Stimulated activated CD4-positive, alpha-beta T cell treated with anti-CD3 and anti-CD28 coated beads, Interleukin-2, amount 100 ng/mL, for 24 hours (primary cell): ENCODE results near the gene MAK.
"Not testable (repeated sequence)": the region's sequence is repeated elsewhere in the genome, so short reads cannot be mapped to it uniquely, and the experiment has no call there.

ENCODE experiments used
- DNase-seq, 2 donors: peaks; one replicate each; pipeline ENCODE4 v3.0.0-alpha.2; 2020

Gene MAK

GRCh38 chr6:10778230-10778629, 60.1 kb downstream of the MAK start:
- DNase-seq = no peak

DNA sequence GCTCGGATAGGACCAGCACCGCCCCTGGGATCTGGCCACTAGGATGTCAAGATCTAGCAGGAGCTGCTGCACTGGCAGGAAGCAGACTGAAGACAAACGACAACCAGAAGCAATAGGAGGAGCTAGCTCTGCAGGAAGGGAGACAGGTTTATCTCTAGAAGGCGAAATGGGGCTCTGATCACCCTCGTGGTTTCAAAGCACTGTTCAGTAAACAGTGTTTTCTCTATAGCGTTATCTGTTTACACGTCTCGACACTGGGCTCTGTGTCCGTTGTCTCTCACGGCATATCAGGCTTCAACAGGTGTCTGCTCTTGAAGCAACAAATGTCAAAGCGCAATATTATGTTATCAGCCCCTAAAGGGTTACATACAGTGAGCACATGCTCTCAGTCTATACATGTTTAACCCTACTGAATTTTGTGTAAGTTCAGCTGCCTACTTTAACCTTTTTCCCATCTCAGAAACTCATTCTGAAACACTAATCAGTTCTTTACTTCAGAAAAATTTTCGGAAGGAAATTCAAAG, 66.9 kb downstream of the MAK start:
- DNase-seq = no peak

DNA sequence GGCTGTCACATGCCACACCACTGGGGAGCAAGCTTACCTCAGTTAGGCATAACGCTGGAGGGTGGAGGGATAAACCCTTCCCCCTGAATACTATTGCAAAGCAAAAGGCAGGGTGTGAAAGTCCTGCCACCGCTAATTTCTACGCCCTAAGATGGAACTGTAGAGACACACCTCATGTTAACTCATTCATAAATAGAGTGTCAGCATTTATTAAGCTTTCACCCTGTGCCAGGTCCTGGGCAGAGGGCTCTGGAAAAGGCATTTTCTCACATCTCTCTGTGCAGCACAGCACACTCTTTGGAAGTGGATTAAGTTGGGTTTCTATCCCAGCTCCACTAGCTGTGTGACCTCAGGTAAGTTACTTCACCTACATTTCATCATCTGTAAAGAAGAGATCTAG, 68.9 kb downstream of the MAK start:
- no peak for DNase-seq

- no peak for DNase-seq
These were observed 75.3 kb downstream of the MAK start for GRCh38 chr6:10763006-10763405.

- peak in 1 of 2 donors; percentile 5 for DNase-seq
These were observed 78.4 kb downstream of the MAK start for GRCh38 chr6:10759884-10760329.

DNA sequence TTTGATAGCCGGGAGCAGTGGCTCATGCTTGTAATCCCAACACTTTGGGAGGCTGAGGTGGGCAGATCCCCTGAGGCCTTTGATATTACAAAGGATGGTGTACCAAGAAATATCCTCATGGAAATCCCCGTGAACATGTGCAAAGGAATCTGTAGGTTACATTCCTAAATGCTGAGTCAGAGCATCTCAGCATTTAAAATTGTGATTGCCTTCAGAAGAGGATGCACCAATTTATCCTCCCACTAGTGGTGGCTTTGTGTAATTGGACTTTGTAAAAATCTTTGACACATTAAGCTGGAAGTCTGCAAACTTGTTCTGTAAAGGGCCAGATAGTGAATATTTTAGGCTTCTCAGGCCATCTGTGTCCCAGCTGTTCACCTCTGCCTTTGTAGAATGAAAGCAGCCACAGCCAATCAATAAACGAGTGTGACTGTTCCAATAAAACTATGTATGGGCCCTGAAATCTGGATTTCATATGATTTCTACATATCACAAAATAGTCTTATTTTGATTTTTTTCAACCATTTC, 79.0 kb downstream of the MAK start:
- no peak for DNase-seq

- no peak for DNase-seq
These were observed 82.3 kb downstream of the MAK start for GRCh38 chr6:10756085-10756484.

DNA sequence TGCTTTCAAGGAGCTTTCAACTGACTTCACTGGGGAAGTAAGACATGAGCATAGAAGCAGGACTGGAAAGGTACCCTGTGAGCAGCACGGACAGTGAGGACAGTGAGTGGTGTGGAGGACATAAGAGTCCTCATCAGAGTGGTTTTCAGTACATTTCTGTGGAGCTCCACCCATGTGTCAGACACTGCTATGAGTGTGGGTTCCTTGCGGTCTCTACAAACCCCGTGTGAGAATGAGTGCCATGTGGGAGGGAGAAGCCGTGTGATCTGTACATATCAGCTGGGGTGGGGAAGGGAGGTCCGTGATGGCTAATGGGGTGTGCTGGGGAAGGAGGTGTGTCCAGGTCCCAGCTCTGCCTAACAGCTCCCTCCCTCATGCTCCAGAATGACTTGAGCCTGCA, 86.6 kb downstream of the MAK start:
- not testable (repeated sequence) for DNase-seq

DNA sequence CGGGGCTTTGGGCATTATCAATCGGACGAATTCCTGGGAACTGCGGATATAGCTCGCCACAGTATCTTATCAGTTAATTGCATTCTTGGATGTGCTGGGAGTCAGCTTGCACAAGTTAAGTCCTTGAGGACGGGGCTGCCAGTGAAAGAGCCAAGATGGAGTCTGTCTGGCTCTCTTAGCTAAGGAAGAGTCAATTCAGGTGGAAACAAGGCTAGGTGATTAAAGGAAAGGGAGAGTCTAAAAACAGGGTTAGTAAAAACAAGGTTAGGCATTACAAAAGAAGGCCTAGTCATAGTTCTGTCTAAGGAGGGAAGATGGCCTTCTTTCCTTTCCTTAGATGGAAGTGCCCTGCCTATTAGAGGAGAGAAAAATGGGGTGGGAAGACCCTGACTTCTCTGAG, 87.8 kb downstream of the MAK start:
- not testable (repeated sequence) for DNase-seq

DNA sequence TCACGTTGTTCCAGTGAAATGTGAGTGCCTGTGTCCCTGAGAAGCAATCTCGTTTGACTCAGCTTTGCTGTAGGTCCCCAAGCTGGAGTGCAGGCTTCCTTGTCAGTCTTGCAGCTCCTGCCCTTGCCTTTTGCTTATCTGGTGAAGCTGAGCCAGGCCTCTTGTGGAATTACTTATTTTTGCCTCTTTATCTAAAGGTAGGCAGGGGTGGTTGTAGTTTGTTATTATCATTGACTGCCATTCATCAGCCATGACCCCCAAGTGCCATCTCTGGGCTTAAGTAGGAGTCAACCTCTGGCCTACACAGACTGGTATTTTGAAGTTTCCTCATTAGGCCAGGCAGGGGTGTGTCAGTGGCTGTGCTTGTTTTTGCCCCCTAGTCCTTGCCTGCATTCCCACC, 88.6 kb downstream of the MAK start:
- no peak for DNase-seq

DNA sequence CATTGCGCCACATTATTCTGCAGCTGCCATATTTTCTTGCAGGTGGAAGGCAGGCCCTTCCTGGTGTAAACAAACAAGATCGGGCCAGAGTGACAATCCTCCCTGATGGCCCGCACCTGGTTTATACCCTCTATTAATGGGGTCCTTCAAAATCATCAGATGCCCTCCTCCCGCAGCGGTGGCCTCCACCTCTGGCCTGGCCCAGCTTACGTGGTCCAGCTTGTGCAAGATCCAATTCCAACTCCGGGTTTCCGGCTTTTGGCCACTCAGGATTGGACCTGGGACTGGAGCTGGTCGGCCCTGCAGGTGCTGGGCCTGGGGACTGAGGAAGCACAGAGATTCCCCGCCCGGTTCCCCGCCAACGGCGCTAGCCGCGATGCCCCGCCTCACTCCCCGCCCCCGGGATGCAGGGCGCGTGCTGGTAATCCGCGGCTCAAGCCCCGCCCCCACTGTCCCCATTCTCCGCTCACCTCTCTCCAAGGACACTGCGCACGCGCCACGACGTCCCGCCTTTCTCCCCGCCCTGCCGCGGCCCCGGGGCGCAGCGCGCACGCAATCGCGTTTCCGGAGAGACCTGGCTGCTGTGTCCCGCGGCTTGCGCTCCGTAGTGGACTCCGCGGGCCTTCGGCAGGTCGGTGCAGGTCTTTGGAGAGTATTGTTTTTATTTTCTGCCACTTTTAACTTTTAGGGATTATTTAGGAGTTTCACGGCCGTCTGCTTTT, 90.9 kb downstream of the MAK start, which contains the start of gene TMEM14B:
Gene TMEM14B, plus strand, starts transcription at position 555 of the 722 bp plus-strand sequence. CDS start 1,441 bp downstream, outside the sequence.
- DNase-seq = peak; percentile 100

- no peak for DNase-seq
These were observed 91.5 kb downstream of the MAK start for GRCh38 chr6:10746915-10747250.

- no peak for DNase-seq
These were observed 93.2 kb downstream of the MAK start for GRCh38 chr6:10745116-10745515.

DNA sequence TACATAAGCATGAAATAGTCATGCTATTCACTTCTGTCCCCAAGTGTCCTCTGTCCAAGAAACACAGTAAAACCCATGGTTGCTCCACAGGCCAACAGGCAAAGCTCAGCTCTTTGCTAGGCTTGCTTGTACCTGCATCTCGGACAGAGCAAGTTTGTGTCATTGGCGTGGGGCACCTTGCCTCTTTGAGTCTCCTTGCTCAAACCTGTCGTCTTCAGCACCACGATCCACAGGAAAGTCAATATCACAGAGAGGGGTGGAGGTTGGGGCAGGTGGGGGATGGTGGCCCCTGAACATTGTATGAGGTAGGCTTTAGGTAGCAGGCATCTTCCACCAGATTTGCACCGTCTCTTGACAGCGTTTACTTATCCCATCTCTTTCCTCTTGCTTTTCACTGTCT, 94.8 kb downstream of the MAK start:
- DNase-seq = no peak

DNA sequence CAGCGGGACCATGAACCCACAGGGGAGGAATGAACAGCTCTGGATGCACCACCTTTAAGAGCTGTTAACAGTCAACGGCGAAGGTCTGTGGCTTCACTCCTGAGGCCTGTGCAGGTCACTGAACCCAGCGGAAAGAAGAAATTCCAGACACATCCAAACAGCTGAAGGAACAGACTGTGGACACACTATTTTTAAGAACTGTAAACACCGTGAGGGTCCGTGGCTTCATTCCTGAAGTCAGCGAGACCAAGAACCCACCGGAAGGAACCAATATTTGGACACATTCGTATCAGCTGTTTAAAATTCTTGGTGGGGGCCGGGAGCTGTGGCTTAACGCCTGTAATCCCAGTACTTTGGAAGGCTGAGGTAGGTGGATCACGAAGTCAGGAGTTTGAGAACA, 96.1 kb downstream of the MAK start:
- DNase-seq = no peak

GRCh38 chr6:10741643-10742042, 96.7 kb downstream of the MAK start:
- not testable (repeated sequence) for DNase-seq

DNA sequence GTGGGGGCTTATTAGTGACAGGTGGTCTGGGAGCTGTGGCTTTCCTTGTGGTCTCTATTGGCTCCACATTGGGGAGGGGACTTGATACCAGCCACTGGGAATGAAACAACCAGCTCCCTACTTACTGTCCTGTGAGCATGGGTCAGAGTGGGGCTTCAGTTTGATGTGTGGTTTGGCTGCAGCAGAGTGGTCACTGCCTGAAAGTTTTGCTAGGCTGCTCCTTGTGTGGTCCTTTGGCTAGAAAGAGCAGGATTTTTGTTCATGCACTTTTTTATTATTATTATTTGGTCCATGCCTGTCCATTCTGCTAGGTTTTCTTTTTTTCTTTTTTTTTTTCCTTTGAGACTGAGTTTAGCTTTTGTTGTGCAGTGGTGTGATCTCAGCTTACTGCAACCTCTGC, 98.3 kb downstream of the MAK start:
- no peak for DNase-seq

DNA sequence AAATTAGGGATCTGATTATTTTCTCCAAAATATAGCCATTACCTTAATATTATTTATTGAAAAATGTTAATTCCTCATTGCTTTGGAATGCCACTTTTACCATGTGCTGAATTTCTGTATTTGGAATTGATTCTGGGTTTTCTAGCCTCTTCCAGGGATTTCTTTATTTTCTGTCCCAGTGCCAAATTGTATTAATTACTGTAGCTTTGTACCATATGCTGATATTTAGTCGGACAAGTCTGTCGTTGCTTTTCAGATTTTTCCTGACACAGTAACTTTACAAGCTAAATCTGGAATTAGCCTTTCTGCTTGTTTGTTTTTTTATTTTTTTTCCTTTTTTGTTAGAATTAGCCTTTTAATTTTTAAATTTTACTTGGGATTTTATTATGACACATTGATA, 101.6 kb downstream of the MAK start:
- DNase-seq = no peak

DNA sequence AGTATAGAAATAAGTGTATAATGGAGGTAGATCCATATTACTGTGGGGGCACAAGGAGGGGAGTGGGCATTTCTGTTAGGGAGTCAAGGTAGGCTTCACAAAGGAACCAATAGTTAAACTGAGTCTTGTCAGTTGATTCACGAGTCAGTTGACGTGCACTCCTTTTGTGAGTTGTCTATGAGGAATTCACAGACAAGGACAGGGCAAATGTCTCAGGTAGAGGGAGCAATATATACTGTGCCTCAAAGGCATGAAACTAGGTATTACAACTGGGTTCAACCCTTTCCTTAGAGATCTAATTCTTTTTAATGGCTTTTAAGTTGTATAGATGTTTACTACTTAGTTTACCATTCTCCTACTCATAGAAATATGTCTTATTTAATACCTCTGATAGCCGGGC, 104.5 kb downstream of the MAK start:
- DNase-seq = no peak

DNA sequence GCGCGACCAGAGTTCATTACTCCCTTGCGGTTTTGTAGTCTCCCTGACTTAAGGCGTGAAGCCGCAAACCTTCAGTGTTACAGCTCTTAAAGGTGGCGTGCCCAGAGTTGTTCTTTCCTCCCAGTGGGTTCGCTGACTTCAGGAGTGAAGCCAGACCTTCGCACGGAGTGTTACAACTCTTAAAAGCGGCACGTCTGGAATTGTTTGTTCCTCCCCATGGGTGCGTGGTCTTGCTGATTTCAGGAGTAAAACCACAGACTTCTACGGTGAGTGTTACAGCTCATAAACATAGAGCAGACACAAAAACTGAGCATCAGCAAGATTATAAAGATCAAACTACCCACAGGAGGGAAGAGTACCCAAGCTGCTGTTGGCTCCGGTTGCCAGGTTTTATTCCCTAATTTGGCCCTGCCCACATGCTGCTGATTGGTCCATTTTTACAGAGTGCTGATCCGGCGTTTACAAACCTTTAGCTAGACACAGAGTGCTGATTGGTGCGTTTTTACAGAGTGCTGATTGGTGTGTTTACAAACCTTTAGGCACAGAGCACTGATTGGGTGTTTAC, 105.1 kb downstream of the MAK start:
- peak in 1 of 2 donors; percentile 16 for DNase-seq

DNA sequence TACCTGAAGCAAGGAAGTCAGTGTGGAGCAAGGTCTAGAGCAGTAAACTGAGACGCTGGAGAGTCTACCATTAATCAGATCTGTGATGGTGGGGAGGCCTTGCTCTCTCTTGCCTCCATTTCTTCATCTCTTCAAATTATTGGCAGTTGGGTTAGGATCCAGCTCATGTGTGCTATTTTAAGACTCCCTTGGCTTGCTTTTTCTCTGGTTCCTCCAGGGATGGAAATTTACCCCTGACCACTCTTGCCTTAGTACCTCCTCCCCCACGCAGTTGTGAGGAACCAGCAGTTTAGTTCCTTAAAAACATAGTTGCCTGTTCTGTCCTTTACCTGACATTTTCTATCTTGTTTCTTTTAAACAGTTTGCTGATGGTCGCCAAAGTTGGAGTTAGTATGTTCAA, 108.1 kb downstream of the MAK start:
- no peak for DNase-seq

GRCh38 chr6:10725716-10726115, 112.6 kb downstream of the MAK start:
- no peak for DNase-seq

- no peak for DNase-seq
These were observed 113.3 kb downstream of the MAK start for GRCh38 chr6:10725044-10725443.

DNA sequence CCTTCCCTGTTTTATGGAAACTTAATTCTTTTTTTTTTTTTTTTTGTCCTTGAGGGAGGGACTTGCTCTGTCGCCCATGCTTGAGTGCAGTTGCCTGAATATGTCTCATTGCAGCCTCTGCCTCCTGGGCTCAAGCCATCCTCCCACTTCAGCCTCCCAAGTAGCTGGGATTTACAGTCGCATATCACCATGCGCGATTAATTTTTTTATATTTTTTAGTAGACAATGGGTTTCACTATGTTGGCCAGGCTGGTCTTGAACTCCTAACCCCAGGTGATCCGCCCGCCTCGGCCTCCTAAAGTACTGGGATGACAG, 114.8 kb downstream of the MAK start:
- DNase-seq = peak in 1 of 2 donors; percentile 4
